LHCN-M2 (cell line): ENCODE measurements around the gene ANKRD22. TPM values are rescaled to one million over a fixed set of nuclear protein-coding genes. Genes with fewer than 3 reads are reported as not detected.
"Not testable (repeated sequence)": the region's sequence is repeated elsewhere in the genome, so short reads cannot be mapped to it uniquely, and the experiment has no call there.

ENCODE experiments used
- DNase-seq: peaks from one replicate; pipeline ENCODE4 v3.0.0-alpha.2; 2012; ENCODE audit warnings: low read depth
- total RNA-seq: library from RNA; depleted of rRNA; stranded (reverse); fragments of >200 nt; gene quantifications from 2 replicates; pipeline ENCODE4 v1.2.3, GENCODE V29; 2014

ANKRD22 gene
- total RNA-seq, 1 experiment from 2014 or later = 0.46 TPM

- not testable (repeated sequence) for DNase-seq
Measured at GRCh38 chr10:88837632-88838031, 14.0 kb downstream of the ANKRD22 start.

DNA sequence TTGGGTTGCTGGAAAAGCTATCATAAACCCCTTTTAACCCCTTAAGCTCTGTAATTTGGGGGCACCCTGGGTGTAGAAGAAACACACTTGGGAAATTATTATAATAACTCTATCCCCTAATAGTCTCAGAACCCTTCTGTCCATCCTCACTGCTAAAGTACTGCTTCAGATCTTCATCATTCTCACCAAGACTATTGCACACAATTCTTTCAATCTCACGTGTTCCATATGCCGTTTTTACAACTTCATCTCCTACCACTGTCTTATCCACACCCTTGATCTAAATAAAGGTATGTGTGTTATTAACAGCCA, 15.8 kb downstream of the ANKRD22 start:
- DNase-seq = no peak

DNA sequence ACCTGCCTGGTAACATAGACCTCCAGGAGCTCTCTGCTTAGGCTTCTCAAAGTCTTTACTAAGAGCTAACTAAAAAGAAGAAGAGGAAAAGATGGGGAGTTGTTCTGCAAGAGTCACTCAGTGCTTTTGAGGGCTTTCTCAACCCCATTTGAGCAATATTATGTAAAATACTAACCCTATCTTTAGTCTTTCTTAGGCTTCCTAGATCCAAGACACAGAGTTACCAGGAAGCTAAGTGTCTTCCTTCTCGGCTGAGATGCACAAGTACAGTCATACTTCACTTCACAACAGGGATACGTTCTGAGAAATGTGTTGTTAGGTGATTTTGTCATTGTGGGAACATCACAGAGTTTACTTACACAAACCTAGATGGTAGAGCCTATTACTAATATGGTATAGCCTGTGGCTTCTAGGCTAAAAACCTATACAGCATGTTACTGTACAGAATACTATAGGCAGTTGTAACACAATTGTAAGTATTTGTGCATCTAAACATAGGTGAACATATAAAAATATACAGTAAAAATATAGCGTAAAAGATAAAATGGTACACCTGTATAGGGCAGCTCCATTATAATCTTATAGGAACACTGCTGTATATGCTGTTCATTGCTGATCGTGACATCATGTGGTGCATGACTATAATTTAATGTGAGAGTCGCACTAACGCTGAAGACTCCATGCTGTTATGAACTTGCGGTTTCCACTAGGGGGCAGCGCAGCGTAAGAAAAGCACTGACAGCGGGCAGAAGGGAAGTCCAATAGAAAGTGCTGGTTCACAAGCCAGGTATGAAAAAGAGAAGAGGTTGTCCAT, 16.3 kb downstream of the ANKRD22 start:
- peak; percentile 83 for DNase-seq

- no peak for DNase-seq
Measured at GRCh38 chr10:88833723-88834122, 17.9 kb downstream of the ANKRD22 start.

DNA sequence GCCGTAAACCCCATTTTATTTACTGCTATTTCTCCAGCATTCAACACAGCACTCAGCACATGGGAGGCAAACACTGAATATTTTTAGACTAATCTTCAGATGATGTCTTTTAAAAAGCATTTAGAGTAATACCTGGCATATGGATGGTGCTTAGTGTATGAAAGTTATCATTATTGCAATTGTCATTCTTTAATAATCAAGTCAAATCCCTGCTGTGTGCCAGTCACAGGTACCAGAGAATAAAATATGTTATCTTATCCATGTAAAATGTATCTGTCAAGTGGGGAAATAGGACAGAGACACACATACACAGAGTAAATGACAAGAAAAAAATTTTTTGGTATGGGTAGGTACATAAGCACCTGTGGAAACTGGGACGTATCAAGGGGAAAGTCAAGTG, 18.5 kb downstream of the ANKRD22 start:
- no peak for DNase-seq

GRCh38 chr10:88832376-88832775, 19.3 kb downstream of the ANKRD22 start:
- no peak for DNase-seq

GRCh38 chr10:88831709-88832108, 19.9 kb downstream of the ANKRD22 start:
- no peak for DNase-seq

- DNase-seq = no peak
Measured at GRCh38 chr10:88830643-88831268, 20.9 kb downstream of the ANKRD22 start.

GRCh38 chr10:88828310-88828709, 23.3 kb downstream of the ANKRD22 start:
- no peak for DNase-seq

DNA sequence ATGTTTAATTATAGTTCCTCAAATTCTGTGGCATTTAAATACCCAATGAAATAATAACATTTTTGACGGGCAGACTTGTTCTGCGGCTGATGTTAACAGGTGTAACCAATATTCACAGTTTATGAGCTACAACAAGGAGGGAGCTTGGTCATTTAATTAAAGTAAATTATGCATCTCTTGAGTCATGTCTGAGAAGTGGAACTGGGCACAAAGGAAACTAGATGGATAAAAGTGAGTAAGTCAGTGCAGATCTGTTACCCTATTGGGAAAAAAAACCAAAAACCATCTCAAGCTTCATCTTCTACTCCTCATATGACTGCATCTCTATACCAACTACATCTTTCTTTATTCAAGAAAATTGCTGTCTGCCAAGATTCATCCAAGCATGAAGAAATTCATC, 24.0 kb downstream of the ANKRD22 start:
- DNase-seq = no peak

DNA sequence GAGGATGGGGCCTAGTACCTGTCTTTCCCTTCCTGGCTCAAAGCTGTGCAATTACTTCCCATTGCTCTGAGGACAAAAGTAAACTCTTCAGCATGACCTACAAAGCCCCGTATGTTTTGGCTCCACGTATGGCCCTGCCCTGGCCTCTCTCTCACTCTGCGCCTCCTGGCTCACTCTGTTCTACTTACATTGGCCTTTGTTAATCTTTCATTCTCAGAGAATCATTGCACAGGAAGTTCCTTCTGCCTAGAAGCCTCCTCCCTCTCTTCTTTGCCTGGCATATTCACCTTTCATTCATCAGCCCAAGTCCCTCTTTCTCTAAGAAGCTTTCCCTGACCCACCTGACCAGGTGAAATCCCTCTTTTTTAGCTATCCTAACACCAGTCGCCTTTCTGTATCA, 25.3 kb downstream of the ANKRD22 start:
- DNase-seq = no peak

DNA sequence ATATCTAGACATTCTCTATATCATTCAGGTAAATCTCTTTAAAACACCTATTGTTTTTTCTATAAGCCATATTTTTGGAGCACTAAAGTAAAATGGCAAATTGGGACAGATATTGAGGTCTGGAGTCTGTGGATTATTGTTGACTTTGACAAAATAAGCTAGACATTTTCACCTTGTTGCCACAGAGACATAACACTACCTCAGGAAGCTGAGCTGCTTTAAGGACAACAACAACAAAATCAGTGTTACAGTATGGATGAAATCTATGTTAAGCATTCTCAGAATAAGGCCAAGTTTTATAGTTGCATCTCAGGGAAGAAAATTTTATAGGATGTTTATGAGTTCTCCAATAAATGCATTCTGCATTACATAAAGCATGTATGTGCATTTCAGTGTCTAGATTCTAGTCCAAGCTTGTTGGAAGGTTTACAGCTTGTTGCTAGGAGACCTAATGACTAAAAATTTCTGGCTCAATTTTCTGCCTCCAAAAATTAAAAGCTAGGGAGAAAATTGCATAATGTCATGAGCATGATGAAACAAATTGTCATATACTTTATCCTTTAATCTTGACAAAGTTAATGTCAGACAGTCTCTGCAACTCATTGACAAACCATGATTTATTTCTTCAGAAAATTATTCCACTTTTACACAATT, 30.8 kb downstream of the ANKRD22 start:
- DNase-seq = peak; percentile 53

GRCh38 chr10:88819290-88819689, 32.4 kb downstream of the ANKRD22 start:
- DNase-seq = no peak

GRCh38 chr10:88813200-88813599, 38.4 kb downstream of the ANKRD22 start:
- no peak for DNase-seq

- peak; percentile 65 for DNase-seq
Measured at GRCh38 chr10:88810196-88810961, 41.3 kb downstream of the ANKRD22 start.

DNA sequence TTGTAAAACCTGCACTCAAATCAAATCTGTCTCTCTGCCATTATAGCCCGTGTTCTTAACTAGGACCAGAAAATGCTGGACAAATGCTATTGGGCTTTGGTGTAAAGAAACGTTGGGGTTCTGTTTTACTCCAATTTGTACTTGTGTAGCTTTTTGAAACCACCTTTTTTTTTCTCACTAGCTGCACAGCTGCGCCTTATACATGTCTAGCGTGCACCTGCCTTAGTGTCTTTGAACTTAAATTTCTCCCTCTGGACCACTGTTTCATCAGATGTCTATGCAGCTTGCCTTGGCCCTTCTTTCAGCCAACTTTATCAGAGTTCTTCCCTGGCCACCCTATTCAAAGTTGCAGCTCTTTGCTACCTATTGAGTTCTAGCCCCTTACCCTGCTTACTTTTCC, 42.0 kb downstream of the ANKRD22 start:
- DNase-seq = no peak

GRCh38 chr10:88805924-88806323, 45.7 kb downstream of the ANKRD22 start:
- no peak for DNase-seq

GRCh38 chr10:88805361-88805760, 46.3 kb downstream of the ANKRD22 start:
- DNase-seq = no peak

GRCh38 chr10:88804083-88804812, 47.4 kb downstream of the ANKRD22 start:
- no peak for DNase-seq

GRCh38 chr10:88803641-88804040, 48.0 kb downstream of the ANKRD22 start:
- no peak for DNase-seq

DNA sequence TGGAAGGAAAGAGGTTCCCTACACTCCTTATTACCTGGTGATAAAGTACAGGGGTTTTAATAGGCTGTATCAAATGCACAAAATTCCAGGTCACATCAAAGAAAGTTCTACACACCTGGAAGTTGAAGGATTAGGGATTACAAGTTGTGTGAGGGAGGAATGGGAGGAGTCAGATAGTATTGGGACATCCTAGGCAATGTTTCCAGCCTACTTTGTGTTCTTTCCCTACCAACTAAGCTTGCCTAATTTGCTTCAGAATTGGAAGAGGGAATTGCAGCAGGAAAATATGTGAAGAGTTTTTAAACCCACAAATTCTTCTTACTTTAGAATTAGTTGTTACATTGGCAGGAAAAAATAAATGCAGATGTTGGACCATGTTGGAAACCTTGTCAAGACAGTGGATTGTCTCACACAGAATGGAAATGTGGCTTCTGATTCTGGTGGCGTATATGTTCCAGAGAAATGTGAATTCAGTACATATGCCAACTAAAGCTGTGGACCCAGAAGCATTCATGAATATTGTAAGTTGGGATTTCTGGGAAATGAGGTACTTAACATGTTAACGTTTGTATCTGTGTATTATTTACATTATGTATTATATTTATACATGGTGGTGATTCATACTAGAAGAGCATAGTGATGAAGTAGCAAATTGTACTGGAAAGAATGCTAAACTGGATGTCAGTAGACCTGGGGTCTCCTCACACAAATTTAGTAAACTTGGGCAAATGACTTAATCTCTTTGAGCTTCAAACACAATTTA, 48.9 kb downstream of the ANKRD22 start, which contains the start of gene LIPM:
Gene LIPM (plus strand): TSS at position 208 of the 763 bp plus-strand sequence. CDS start 167 bp downstream, at position 375.
- DNase-seq = no peak
